ENCODE data around the gene GALNT1.

The GALNT1 gene

GRCh38 chr18:35721431-35722081 lies 140.0 kb downstream of the GALNT1 start:
- DNase-seq: no peak

- DNase-seq: no peak
Observed at GRCh38 chr18:35728676-35729075, 147.1 kb downstream of the GALNT1 start.

- peak; percentile 3 for DNase-seq
Observed at GRCh38 chr18:35729991-35730668, 148.6 kb downstream of the GALNT1 start.

GRCh38 chr18:35730691-35731370 lies 149.3 kb downstream of the GALNT1 start:
- DNase-seq: no peak

- no peak for DNase-seq
Observed at GRCh38 chr18:35731701-35732100, 150.2 kb downstream of the GALNT1 start.

- DNase-seq: no peak
Observed at GRCh38 chr18:35732162-35732561, 150.6 kb downstream of the GALNT1 start.

- DNase-seq: peak; percentile 62
Observed at GRCh38 chr18:35732636-35733035, 151.1 kb downstream of the GALNT1 start.

- no peak for DNase-seq
Observed at GRCh38 chr18:35733408-35733807, 151.9 kb downstream of the GALNT1 start.

GRCh38 chr18:35736696-35737095 lies 155.2 kb downstream of the GALNT1 start:
- peak; percentile 39 for DNase-seq

- no peak for DNase-seq
Observed at GRCh38 chr18:35739778-35740177, 158.2 kb downstream of the GALNT1 start.

GRCh38 chr18:35740656-35741055 lies 159.1 kb downstream of the GALNT1 start:
- peak; percentile 16 for DNase-seq

GRCh38 chr18:35743916-35744315 lies 162.4 kb downstream of the GALNT1 start:
- DNase-seq: no peak

GRCh38 chr18:35745814-35746213 lies 164.3 kb downstream of the GALNT1 start:
- no peak for DNase-seq

- DNase-seq: no peak
Observed at GRCh38 chr18:35746826-35747339, 165.3 kb downstream of the GALNT1 start.

GRCh38 chr18:35747894-35748472 lies 166.4 kb downstream of the GALNT1 start:
- no peak for DNase-seq

GRCh38 chr18:35749701-35750100 lies 168.2 kb downstream of the GALNT1 start:
- no peak for DNase-seq

GRCh38 chr18:35750929-35751328 lies 169.4 kb downstream of the GALNT1 start:
- DNase-seq: no peak

GRCh38 chr18:35753306-35753910 lies 171.9 kb downstream of the GALNT1 start:
- peak; percentile 7 for DNase-seq

GRCh38 chr18:35754464-35754863 lies 172.9 kb downstream of the GALNT1 start:
- DNase-seq: no peak

GRCh38 chr18:35755369-35755768 lies 173.8 kb downstream of the GALNT1 start:
- no peak for DNase-seq

GRCh38 chr18:35756506-35757117 lies 175.1 kb downstream of the GALNT1 start:
- peak; percentile 58 for DNase-seq

Measured in fibroblast of upper back skin (primary cell).